Neural crest cell (in vitro differentiated cells): ENCODE results near the gene CARM1. TPM values are rescaled to one million over a fixed set of nuclear protein-coding genes. Genes with fewer than 3 reads are reported as not detected.
A peak's percentile ranks its signal among the peaks of the same experiment; 100 is the strongest.

Experiments
- DNase-seq: peaks from one replicate; pipeline ENCODE4 v3.0.0; 2021; ENCODE audit warnings: low read depth, mixed read lengths, low spot score
- H3K27ac Mint-ChIP-seq: one replicate; pipeline ENCODE4 v1.8.0; 2021; ENCODE audit warnings: mild to moderate bottlenecking, mixed read lengths; ENCODE audit not compliant: unreplicated experiment
- H3K27me3 Mint-ChIP-seq: 2 replicates; pipeline ENCODE4 v1.8.0; 2021; ENCODE audit warnings: low read depth, mild to moderate bottlenecking, mixed read lengths
- H3K36me3 Mint-ChIP-seq: 2 replicates; pipeline ENCODE4 v1.8.0; 2021; ENCODE audit warnings: low read depth, mild to moderate bottlenecking, mixed read lengths
- H3K4me1 Mint-ChIP-seq: 2 replicates; pipeline ENCODE4 v1.8.0; 2021; ENCODE audit warnings: mixed read lengths
- H3K4me3 Mint-ChIP-seq: one replicate; pipeline ENCODE4 v1.8.0; 2021; ENCODE audit warnings: mild to moderate bottlenecking, mixed read lengths
- H3K9me3 Mint-ChIP-seq: 2 replicates; pipeline ENCODE4 v1.8.0; 2021; ENCODE audit warnings: mixed read lengths
- CTCF ChIP-seq: fragments of 200-600 bp; sonication (generic); conservative IDR thresholded peaks from 2 replicates; pipeline ENCODE4 v1.5.0; 2021; ENCODE audit warnings: antibody characterized with exemption, mild to moderate bottlenecking
- microRNA-seq: library from miRNA; unstranded; fragments of <30 nt; microRNA quantifications from one replicate; pipeline ENCODE4, GENCODE V29; 2020
- total RNA-seq: library from RNA; stranded (reverse); gene quantifications from 2 replicates; pipeline ENCODE4 v1.2.1, GENCODE V29; 2021

CARM1 gene
- total RNA-seq, 1 donor from 2014 or later, result 99.6 TPM

DNA sequence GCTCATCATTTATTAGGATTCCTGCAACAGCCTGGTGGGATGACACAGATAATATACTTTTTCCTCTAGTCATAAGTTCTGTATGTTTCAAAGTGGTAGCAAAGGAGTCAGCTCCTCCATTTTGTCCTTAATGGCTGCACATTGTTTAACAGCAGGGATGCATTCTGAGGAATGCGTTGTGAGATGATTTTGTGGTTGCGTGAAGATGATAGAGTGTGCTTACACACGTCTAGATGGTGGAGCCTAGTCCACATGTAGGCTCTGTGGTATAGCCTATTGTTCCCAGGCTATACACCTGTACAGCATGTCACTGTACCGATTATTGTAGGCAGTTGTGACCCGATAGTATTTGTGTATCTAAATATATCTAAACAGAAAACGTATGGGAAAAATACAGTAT, 94.0 kb downstream of the CARM1 start:
- Mint-ChIP-seq H3K4me1 (peaks cover 55% of the 10 kb centered on the region), H3K27me3 (peaks cover 4% of the 10 kb centered on the region), H3K36me3 (peaks cover 2% of the 10 kb centered on the region), H3K9me3 (no peaks in the 10 kb centered on the region), H3K4me3 (peak overlapping the region; percentile 96), H3K27ac (peak overlapping the region; percentile 17)
- no peak for DNase-seq
- no peak for TF ChIP-seq CTCF

DNA sequence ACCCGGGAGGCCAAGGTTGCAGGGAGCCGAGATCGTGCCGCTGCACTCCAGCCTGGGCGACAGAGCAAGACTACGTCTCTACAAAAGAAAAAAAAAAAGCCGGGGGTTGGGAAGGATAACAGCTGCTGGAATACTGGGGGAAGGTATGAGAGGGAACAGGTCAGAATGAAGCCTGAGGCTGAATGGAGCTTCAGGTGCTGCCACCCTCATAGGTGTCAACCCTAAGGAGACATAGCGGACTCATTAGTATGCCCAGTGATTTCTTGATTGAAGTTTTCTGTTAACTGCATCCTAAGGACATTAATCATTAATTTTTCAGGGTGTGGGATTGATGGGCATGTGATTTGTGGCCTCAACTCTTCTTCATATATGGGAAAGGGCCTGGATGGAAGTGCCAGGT, 95.5 kb downstream of the CARM1 start:
- no peak for TF ChIP-seq CTCF
- no peaks in the 10 kb centered on the region for H3K9me3 Mint-ChIP-seq
- H3K27me3 Mint-ChIP-seq, result peaks cover under 1% of the 10 kb centered on the region
- H3K27ac Mint-ChIP-seq, result no peak overlapping the region
- no peak for DNase-seq
- peaks cover 62% of the 10 kb centered on the region for H3K4me1 Mint-ChIP-seq
- peaks cover 2% of the 10 kb centered on the region for H3K36me3 Mint-ChIP-seq
- peak overlapping the region; percentile 54 for H3K4me3 Mint-ChIP-seq

- TF ChIP-seq CTCF, result no peak
- Mint-ChIP-seq H3K4me1 (peaks cover 54% of the 10 kb centered on the region), H3K27me3 (no peaks in the 10 kb centered on the region), H3K4me3 (peak overlapping the region; percentile 62), H3K27ac (no peak overlapping the region), H3K36me3 (peaks cover 2% of the 10 kb centered on the region), H3K9me3 (no peaks in the 10 kb centered on the region)
- no peak for DNase-seq
Observed at GRCh38 chr19:10968527-10969135, 97.3 kb downstream of the CARM1 start.

- Mint-ChIP-seq H3K27me3 (no peaks in the 10 kb centered on the region), H3K4me3 (no peak overlapping the region), H3K4me1 (peaks cover 51% of the 10 kb centered on the region), H3K27ac (no peak overlapping the region), H3K9me3 (no peaks in the 10 kb centered on the region), H3K36me3 (no peaks in the 10 kb centered on the region)
- TF ChIP-seq CTCF, result no peak
- DNase-seq, result no peak
Observed at GRCh38 chr19:10971107-10971726, 99.9 kb downstream of the CARM1 start.

Small RNAs within 50 kb of the gene (microRNA-seq; reads per million reads assigned to microRNA genes)
- gene MIR6793, result 3.6 reads per million

Other genes with a start within 250 kb of the CARM1 start
- gene SLC44A2, start 246.0 kb upstream of the CARM1 start, total RNA-seq, result 94.5 and 99.5 TPM in 2 replicates
- gene ILF3, start 217.2 kb upstream of the CARM1 start, total RNA-seq, result 848 and 861 TPM in 2 replicates
- gene QTRT1, start 170.1 kb upstream of the CARM1 start, total RNA-seq, result 74.0 and 85.0 TPM in 2 replicates
- 117 TPM in 2 replicates for gene DNM2, start 153.5 kb upstream of the CARM1 start, total RNA-seq
- gene TMED1, start 35.3 kb upstream of the CARM1 start, total RNA-seq, result 27.9 and 30.9 TPM in 2 replicates
- gene C19orf38, start 23.1 kb upstream of the CARM1 start, total RNA-seq, result not detected in 2 replicates
- gene YIPF2, start 57.1 kb downstream of the CARM1 start, total RNA-seq, result 19.8 and 22.0 TPM in 2 replicates
- gene TIMM29, start 57.3 kb downstream of the CARM1 start, total RNA-seq, result 28.0 and 30.1 TPM in 2 replicates
- gene SMARCA4, start 89.5 kb downstream of the CARM1 start, total RNA-seq, result 363 and 382 TPM in 2 replicates
- gene LDLR, start 217.9 kb downstream of the CARM1 start, total RNA-seq, result 141 and 152 TPM in 2 replicates